GM19043 (cell line): ENCODE results near the gene SLC16A5.

Experiments used
- ATAC-seq: cut with Tn5 transposase; IDR thresholded peaks from one replicate; pipeline ENCODE4 v1.9.1; 2021; ENCODE audit warnings: low read depth; ENCODE audit not compliant: unreplicated experiment

The SLC16A5 gene

DNA sequence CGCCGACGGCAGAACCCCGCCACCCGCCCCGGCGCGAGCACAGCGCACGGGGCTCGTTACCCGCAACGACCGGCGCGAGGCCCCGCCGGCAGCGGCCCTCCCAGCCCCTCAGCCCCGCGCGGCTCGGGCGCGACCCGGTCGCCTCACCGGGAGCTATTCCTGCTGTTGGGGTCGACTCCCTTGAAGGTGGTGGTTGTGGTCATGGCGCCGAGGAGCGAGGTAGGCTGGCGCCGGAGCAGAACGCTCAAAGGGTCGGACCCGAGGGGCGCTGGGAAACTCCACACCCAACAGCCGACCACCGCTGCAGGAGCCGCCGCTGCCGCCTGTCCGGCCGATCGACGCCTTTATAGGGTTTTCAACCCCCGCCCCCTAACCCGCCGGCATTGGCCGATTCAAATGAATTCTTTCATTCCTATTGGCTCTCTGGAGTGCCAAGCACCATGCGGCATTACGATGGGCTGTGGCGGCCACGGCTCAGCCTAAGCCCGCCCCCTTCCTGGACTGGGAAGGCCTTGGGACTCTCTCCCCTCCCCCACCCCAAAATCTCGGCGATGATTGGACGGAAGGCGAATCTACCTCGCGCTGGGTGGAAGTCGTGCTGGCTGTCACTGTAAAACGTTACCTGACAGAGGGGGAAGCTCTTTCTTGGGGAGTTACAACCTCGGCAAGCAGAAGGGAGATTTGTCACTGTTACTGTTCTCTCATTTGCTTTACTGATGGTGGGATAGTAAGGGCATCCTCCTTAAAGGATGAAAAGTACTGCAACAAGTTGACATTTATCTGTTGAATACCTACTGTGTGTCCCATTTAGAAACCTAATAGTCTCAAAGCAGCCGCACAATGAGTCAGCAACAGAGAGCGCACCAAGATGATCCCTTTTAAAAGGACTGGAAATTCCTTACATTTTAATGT is 66.7 kb downstream of the SLC16A5 start, which contains the start of gene JPT1:
TSS of gene JPT1 (minus strand) at position 318 of the 912 bp plus-strand sequence. CDS start at position 203, 115 bp downstream.
- ATAC-seq: peak; percentile 95

DNA sequence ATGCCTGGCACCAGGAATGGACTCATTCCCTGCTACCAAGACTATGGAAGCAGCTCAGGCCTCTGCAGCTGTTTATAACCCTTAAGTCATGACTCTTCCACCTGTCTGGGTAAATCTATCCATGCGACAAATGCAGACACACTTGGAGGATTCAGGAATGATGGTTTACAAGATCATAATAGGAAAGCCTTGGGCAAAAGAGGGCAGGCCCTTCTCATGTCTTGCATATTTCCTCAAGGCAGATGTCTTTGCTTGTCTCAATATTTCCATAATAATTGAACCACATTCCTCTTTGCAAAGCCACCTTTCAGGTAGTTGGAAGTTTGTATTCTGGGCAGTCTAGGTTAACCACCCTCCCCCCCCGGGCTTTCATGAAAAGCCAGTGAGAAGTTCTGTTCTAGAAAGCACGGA is 67.4 kb downstream of the SLC16A5 start:
- no peak for ATAC-seq
